ENCODE results near the gene SPATA46. TPM values are rescaled to one million over a fixed set of nuclear protein-coding genes. Genes with fewer than 3 reads are reported as not detected.

SPATA46 gene
- polyA plus RNA-seq, 1 of the 3 experiments (the other 2 are of a cell fraction): not detected

DNA sequence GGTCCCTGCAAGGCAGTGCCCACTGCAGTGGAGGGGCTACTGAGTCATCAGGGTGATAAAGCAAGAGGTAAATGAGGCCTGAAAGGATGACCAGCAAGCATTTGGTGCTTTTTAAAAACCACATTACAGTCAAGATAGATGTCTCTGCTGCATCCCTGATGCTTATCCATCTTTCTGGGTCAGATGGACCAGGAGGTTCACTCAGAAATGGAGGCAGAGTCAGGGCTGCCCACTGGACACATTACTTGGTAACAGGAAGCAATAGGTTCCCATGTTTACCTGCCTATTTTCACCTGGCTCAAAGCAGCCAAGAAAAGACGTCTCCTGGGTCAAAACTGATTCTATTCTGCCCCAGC lies 3.6 kb downstream of the SPATA46 start:
- H4K20me1 ChIP-seq (ENCODE audit: insufficient read depth): no peaks in the 10 kb centered on the region
- no peaks in the 10 kb centered on the region for H3K9me2 ChIP-seq
- no peak for DNase-seq
- H3K4me2 ChIP-seq: no peak overlapping the region
- ChIA-PET POLR2A (no interaction called here), CTCF (interaction anchor here (1.2 to 4.0 kb wide), 5 partner anchors 14 to 317 kb away, joined by 3 to 16 read pairs (median 9); no protein-coding TSS in a partner anchor)
- H3K9ac ChIP-seq: no peak overlapping the region
- H3K27me3 ChIP-seq (ENCODE audit: insufficient read depth): no peaks in the 10 kb centered on the region; the same call in 1 of the 2 replicates
- peak overlapping the region in 1 of 2 experiments; percentile 77; a peak in 1 of 4 replicates for H3K27ac ChIP-seq (ENCODE audit: low read depth in 2 of 2, low read length in 1 of 2)
- H3F3A ChIP-seq (replicated peaks; ENCODE audit: insufficient read depth): no peaks in the 10 kb centered on the region
- H3K36me3 ChIP-seq (replicated peaks in 1 of 2; ENCODE audit: control insufficient read depth in 1 of 2, insufficient read depth in 2 of 2, low read length in 1 of 2): no peaks in the 10 kb centered on the region
- H3K4me3 ChIP-seq (ENCODE audit: low read depth in 2 of 2, low read length in 1 of 2): no peak overlapping the region
- no peaks in the 10 kb centered on the region for H3K79me2 ChIP-seq (ENCODE audit: insufficient read depth)
- H3K9me3 ChIP-seq: no peaks in the 10 kb centered on the region
- H3K4me1 ChIP-seq (ENCODE audit: control insufficient read depth in 1 of 2, insufficient read depth in 2 of 2, low read depth in 1 of 2, low read length in 1 of 2): peaks cover 0 to 25% of the 10 kb centered on the region in 2 experiments; a peak in 1 of 4 replicates
- 0% methylated on average over 1 of the region's 1 CpG for WGBS (ENCODE audit: low lambda C conversion rate)
- TF ChIP-seq MXI1 (IDR thresholded peaks at IDR 0.05; ENCODE audit: low read depth, low read length): no peak
- no peak for TF ChIP-seq RCOR1 (IDR thresholded peaks at IDR 0.05; ENCODE audit: low read length)
- no peak for TF ChIP-seq MAX (IDR thresholded peaks at IDR 0.05; ENCODE audit: low read depth)
- no peak for TF ChIP-seq FOSL2 (IDR thresholded peaks at IDR 0.05; ENCODE audit: borderline replicate concordance, low read depth)
- TF ChIP-seq, protein P1, sequence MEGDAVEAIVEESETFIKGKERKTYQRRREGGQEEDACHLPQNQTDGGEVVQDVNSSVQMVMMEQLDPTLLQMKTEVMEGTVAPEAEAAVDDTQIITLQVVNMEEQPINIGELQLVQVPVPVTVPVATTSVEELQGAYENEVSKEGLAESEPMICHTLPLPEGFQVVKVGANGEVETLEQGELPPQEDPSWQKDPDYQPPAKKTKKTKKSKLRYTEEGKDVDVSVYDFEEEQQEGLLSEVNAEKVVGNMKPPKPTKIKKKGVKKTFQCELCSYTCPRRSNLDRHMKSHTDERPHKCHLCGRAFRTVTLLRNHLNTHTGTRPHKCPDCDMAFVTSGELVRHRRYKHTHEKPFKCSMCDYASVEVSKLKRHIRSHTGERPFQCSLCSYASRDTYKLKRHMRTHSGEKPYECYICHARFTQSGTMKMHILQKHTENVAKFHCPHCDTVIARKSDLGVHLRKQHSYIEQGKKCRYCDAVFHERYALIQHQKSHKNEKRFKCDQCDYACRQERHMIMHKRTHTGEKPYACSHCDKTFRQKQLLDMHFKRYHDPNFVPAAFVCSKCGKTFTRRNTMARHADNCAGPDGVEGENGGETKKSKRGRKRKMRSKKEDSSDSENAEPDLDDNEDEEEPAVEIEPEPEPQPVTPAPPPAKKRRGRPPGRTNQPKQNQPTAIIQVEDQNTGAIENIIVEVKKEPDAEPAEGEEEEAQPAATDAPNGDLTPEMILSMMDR (IDR thresholded peaks at IDR 0.05): no peak
- TF ChIP-seq SIN3A (IDR thresholded peaks at IDR 0.05; ENCODE audit: borderline replicate concordance, low read depth, low read length): no peak
- TF ChIP-seq RFX5 (IDR thresholded peaks at IDR 0.05; ENCODE audit: low read length): no peak
- no peak for TF ChIP-seq GABPA (IDR thresholded peaks at IDR 0.05; ENCODE audit: low read depth)
- TF ChIP-seq FOXJ3 (CRISPR knock-in tag; IDR thresholded peaks at IDR 0.05): no peak
- TF ChIP-seq FOXM1 (IDR thresholded peaks at IDR 0.05; ENCODE audit: low read depth): no peak
- TF ChIP-seq TCF12 (IDR thresholded peaks at IDR 0.05): no peak
- no peak for TF ChIP-seq POLR2AphosphoS5 (IDR thresholded peaks at IDR 0.05; ENCODE audit: low read depth, low read length)
- TF ChIP-seq REST (IDR thresholded peaks at IDR 0.05; ENCODE audit: low read depth, low read length): no peak
- no peak for TF ChIP-seq MEF2A (IDR thresholded peaks at IDR 0.05; ENCODE audit: borderline replicate concordance, low read depth)
- TF ChIP-seq, protein P2, sequence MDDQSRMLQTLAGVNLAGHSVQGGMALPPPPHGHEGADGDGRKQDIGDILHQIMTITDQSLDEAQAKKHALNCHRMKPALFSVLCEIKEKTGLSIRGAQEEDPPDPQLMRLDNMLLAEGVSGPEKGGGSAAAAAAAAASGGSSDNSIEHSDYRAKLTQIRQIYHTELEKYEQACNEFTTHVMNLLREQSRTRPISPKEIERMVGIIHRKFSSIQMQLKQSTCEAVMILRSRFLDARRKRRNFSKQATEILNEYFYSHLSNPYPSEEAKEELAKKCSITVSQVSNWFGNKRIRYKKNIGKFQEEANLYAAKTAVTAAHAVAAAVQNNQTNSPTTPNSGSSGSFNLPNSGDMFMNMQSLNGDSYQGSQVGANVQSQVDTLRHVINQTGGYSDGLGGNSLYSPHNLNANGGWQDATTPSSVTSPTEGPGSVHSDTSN (IDR thresholded peaks at IDR 0.05): no peak
- no peak for TF ChIP-seq RAD21 (IDR thresholded peaks at IDR 0.05; ENCODE audit: low read length)
- TF ChIP-seq CHD2 (IDR thresholded peaks at IDR 0.05; ENCODE audit: low read length, partially characterized antibody): no peak
- no peak overlapping the region for H2AFZ ChIP-seq (ENCODE audit: low read depth)
